CD4-positive, alpha-beta T cell (primary cell): Measurements from ENCODE around the gene CNOT6. TPM values are rescaled to one million over a fixed set of nuclear protein-coding genes. Genes with fewer than 3 reads are reported as not detected.
"Not testable (repeated sequence)": the region's sequence is repeated elsewhere in the genome, so short reads cannot be mapped to it uniquely, and the experiment has no call there.

ENCODE experiments used
- ATAC-seq: fragments of 200-7000 bp; cut with Tn5 transposase; one replicate; pipeline ENCODE4 v1.10.0; 2022; ENCODE audit warnings: mild to moderate bottlenecking; ENCODE audit not compliant: poor library complexity
- CTCF ChIA-PET: fragments of 350-600 bp; sonication (Branson Sonifier 250); formaldehyde crosslinking; loops from one replicate; lab custom pipeline; 2021; ENCODE audit warnings: antibody characterized with exemption, inconsistent platforms; lab: Charles Lee
- POLR2A ChIA-PET: fragments of 350-600 bp; sonication (Branson Sonifier 250); formaldehyde crosslinking; loops from one replicate; lab custom pipeline; 2021; ENCODE audit warnings: antibody characterized with exemption, inconsistent platforms; lab: Charles Lee
- DNase-seq, 14 experiments: peaks; one replicate each; pipeline ENCODE4 v3.0.0-alpha.2; 2013 to 2020; ENCODE audit warnings: mixed read lengths in 2 of 14
- H3K27ac ChIP-seq, 2 donors: one replicate each; pipeline versions ENCODE4 v1.5.1 to v1.7.0; 2013; ENCODE audit warnings: low read length in 2 of 2, low read depth in 1 of 2, mild to moderate bottlenecking in 1 of 2
- H3K27me3 ChIP-seq, 2 experiments: 1 replicate in 1 of 2; 2 replicates in 1 of 2; pipeline versions ENCODE4 v1.6.1 to v1.7.0; 2013; ENCODE audit warnings: low read length in 2 of 2, control low read depth in 1 of 2, mild to moderate bottlenecking in 1 of 2, moderate library complexity in 1 of 2; ENCODE audit not compliant: insufficient read depth in 2 of 2, control insufficient read depth in 1 of 2
- H3K36me3 ChIP-seq: one replicate; pipeline ENCODE4 v1.6.1; 2013; ENCODE audit warnings: low read length, control low read depth; ENCODE audit not compliant: insufficient read depth
- H3K4me1 ChIP-seq: one replicate; pipeline ENCODE4 v1.6.1; 2013; ENCODE audit warnings: low read length, control low read depth; ENCODE audit not compliant: insufficient read depth
- H3K4me3 ChIP-seq: one replicate; pipeline ENCODE4 v1.5.1; 2013; ENCODE audit warnings: mild to moderate bottlenecking, low read length, moderate library complexity
- H3K9me3 ChIP-seq, 2 experiments: 1 replicate in 1 of 2; 2 replicates in 1 of 2; pipeline versions ENCODE4 v1.6.1 to v1.7.0; 2013; ENCODE audit warnings: low read length in 2 of 2, mild to moderate bottlenecking in 2 of 2, control low read depth in 1 of 2, moderate library complexity in 1 of 2; ENCODE audit not compliant: control insufficient read depth in 1 of 2, insufficient read depth in 1 of 2
- H3K27ac Mint-ChIP-seq: one replicate; pipeline ENCODE4 v1.8.0; 2020; ENCODE audit warnings: mixed read lengths
- H3K27me3 Mint-ChIP-seq: one replicate; pipeline ENCODE4 v1.8.0; 2021; ENCODE audit warnings: mixed read lengths
- H3K36me3 Mint-ChIP-seq: one replicate; pipeline ENCODE4 v1.8.0; 2021; ENCODE audit warnings: low read depth, mixed read lengths
- H3K4me1 Mint-ChIP-seq: one replicate; pipeline ENCODE4 v1.8.0; 2021; ENCODE audit warnings: low read depth, mixed read lengths
- H3K4me3 Mint-ChIP-seq: one replicate; pipeline ENCODE4 v1.8.0; 2020; ENCODE audit warnings: mild to moderate bottlenecking, mixed read lengths
- H3K9me3 Mint-ChIP-seq: one replicate; pipeline ENCODE4 v1.8.0; 2020; ENCODE audit warnings: mixed read lengths
- intact Hi-C, 2 experiments: fragments of 100-400 bp; cut with DNase I in 1 of 2; cut with micrococcal nuclease in 1 of 2; formaldehyde crosslinking; loops; one replicate each; pipeline versions ENCODE4 v1.15.1 to v1.9.0; 2023 to 2025; cut with DNase I, micrococcal nuclease
- total RNA-seq, 174 experiments: library from RNA in 2 of 174; stranded (reverse) in 2 of 174; gene quantifications; one replicate each; pipeline ENCODE4 v1.2.3 and lab custom pipeline; 2021 to 2026
- TF ChIP-seq, protein P1 (sequence below): fragments of 200-600 bp; IDR thresholded peaks from one replicate; pipeline ENCODE4 v1.8.0; 2022; ENCODE audit warnings: antibody characterized with exemption, mild to moderate bottlenecking

Gene CNOT6
- total RNA-seq, 2 experiments from 2014 or later = 12.5 to 13.8 TPM

DNA sequence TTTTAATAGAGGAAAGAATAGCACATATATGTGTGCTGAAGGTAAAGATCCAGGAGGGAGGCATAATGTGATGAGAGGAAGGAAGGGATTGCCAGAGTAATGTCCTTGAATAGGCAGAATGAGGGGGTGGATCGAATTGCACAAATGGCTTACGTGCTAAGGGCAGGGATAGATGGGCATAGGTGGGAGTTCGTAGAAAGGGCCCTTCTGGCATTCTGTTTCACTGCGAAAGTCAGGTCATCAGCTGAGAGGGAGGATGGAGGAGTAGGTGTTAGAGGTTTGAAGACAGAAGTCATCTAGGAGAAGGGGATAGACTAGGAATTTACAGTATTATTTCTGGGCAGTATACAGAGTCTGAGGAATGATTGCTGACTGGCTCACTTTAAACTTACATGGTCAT is 32.1 kb downstream of the CNOT6 start:
- H3K9me3 ChIP-seq = peaks cover 0 to 2% of the 10 kb centered on the region in 2 experiments
- H3K4me3 ChIP-seq = no peak overlapping the region
- TF ChIP-seq, protein P1, sequence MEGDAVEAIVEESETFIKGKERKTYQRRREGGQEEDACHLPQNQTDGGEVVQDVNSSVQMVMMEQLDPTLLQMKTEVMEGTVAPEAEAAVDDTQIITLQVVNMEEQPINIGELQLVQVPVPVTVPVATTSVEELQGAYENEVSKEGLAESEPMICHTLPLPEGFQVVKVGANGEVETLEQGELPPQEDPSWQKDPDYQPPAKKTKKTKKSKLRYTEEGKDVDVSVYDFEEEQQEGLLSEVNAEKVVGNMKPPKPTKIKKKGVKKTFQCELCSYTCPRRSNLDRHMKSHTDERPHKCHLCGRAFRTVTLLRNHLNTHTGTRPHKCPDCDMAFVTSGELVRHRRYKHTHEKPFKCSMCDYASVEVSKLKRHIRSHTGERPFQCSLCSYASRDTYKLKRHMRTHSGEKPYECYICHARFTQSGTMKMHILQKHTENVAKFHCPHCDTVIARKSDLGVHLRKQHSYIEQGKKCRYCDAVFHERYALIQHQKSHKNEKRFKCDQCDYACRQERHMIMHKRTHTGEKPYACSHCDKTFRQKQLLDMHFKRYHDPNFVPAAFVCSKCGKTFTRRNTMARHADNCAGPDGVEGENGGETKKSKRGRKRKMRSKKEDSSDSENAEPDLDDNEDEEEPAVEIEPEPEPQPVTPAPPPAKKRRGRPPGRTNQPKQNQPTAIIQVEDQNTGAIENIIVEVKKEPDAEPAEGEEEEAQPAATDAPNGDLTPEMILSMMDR = no peak
- Mint-ChIP-seq H3K36me3 (peaks cover 30% of the 10 kb centered on the region), H3K27ac (no peak overlapping the region), H3K27me3 (no peaks in the 10 kb centered on the region), H3K4me3 (no peak overlapping the region), H3K9me3 (no peaks in the 10 kb centered on the region), H3K4me1 (peaks cover 60% of the 10 kb centered on the region)
- ChIA-PET CTCF (no interaction called here), POLR2A (no interaction called here)
- DNase-seq = no peak
- H3K36me3 ChIP-seq = peaks cover 8% of the 10 kb centered on the region
- peaks cover 10% of the 10 kb centered on the region for H3K4me1 ChIP-seq
- intact Hi-C loops = loop anchor here in 1 of 2 experiments (10.0 kb wide), 1 partner anchor 139 kb away; no protein-coding TSS in a partner anchor
- H3K27me3 ChIP-seq = no peaks in the 10 kb centered on the region
- no peak for ATAC-seq
- H3K27ac ChIP-seq = no peak overlapping the region

DNA sequence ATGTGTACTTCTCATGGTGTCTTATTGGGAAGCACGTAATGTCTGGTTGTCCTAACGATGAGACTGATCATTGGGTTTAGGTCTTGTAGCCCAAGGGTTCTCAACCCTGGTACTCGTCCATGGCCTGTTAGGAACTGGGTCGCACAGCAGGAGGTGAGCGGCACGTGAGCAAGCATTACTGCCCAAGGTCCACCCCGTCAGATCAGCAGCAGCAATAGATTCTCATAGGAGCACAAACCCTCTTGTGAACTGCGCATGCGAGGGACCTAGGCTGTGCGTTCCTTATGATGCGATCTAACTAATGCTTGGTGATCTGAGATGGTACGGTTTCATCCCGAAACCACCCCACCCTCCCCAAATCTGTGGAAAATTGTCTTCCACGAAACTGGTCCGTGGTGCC is 33.5 kb downstream of the CNOT6 start:
- CTCF ChIA-PET = no interaction called here
- Histone ChIP-seq H3K27ac (no peak overlapping the region), H3K36me3 (peaks cover 14% of the 10 kb centered on the region), H3K4me1 (peaks cover 7% of the 10 kb centered on the region), H3K9me3 (peaks cover 0 to 7% of the 10 kb centered on the region in 2 experiments), H3K27me3 (no peaks in the 10 kb centered on the region), H3K4me3 (no peak overlapping the region)
- no peak overlapping the region for H3K27ac Mint-ChIP-seq
- H3K4me3 Mint-ChIP-seq = no peak overlapping the region
- no peaks in the 10 kb centered on the region for H3K27me3 Mint-ChIP-seq
- peaks cover 49% of the 10 kb centered on the region for H3K4me1 Mint-ChIP-seq
- intact Hi-C loops = loop anchor here in 1 of 2 experiments (10.0 kb wide), 1 partner anchor 137 kb away; no protein-coding TSS in a partner anchor
- DNase-seq (no peak), ATAC-seq (no peak)
- H3K36me3 Mint-ChIP-seq = peaks cover 42% of the 10 kb centered on the region
- TF ChIP-seq, protein P1 = no peak
- no peaks in the 10 kb centered on the region for H3K9me3 Mint-ChIP-seq
- POLR2A ChIA-PET = no interaction called here

DNA sequence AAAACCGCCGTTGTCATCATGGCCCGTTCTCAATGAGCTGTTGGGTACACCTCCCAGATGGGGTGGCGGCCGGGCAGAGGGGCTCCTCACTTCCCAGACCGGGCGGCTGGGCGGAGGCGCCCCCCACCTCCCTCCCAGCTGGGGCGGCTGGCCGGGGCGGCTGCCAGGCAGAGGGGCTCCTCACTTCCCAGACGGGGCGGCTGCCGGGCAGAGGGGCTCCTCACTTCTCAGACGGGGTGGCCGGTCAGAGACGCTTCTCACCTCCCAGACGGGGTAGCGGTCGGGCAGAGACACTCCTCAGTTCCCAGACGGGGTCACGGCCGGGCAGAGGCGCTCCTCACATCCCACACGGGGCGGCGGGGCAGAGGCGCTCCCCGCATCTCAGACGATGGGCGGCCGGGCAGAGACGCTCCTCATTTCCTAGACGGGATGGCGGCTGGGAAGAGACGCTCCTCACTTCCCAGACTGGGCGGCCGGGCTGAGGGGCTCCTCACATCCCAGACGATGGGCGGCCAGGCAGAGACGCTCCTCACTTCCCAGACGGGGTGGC is 36.9 kb downstream of the CNOT6 start:
- Mint-ChIP-seq H3K4me1 (peaks cover 22% of the 10 kb centered on the region), H3K36me3 (peaks cover 70% of the 10 kb centered on the region)

DNA sequence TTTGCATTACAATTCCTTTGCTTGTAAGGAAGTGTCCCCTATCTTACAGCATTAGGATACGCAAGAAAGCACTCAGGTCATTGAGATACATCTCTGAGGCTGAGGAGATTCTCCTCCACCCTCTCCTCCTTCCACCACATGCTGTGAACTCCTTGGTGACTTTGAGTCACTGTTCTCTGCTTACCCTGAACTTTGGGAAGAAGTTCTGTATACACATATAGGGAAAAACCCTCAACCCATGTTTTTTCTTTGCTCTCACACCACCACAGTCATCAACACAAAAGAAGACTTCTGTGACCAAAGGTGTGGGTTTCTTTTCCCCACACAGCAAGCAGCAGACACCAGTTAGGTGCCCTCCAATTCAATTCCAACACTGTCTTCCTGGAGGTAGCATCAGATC is 38.1 kb downstream of the CNOT6 start:
- Histone ChIP-seq H3K9me3 (peaks cover 0 to 7% of the 10 kb centered on the region in 2 experiments), H3K27me3 (no peaks in the 10 kb centered on the region), H3K36me3 (peaks cover 22% of the 10 kb centered on the region), H3K27ac (no peak overlapping the region), H3K4me3 (no peak overlapping the region), H3K4me1 (no peaks in the 10 kb centered on the region)
- TF ChIP-seq, protein P1 = no peak
- H3K27me3 Mint-ChIP-seq = no peaks in the 10 kb centered on the region
- ATAC-seq (no peak), DNase-seq (no peak)
- H3K27ac Mint-ChIP-seq = no peak overlapping the region
- intact Hi-C loops = no loop called here
- no peaks in the 10 kb centered on the region for H3K9me3 Mint-ChIP-seq
- ChIA-PET POLR2A (no interaction called here), CTCF (no interaction called here)
- H3K4me3 Mint-ChIP-seq = no peak overlapping the region
- H3K36me3 Mint-ChIP-seq = peaks cover 75% of the 10 kb centered on the region
- H3K4me1 Mint-ChIP-seq = peaks cover 16% of the 10 kb centered on the region

More for the DNA sequence above, 36.9 kb downstream of the CNOT6 start:
- H3K27ac Mint-ChIP-seq, CTCF ChIA-PET, H3K27me3 Mint-ChIP-seq, H3K9me3 Mint-ChIP-seq, H3K4me1 ChIP-seq, H3K27me3 ChIP-seq, H3K9me3 ChIP-seq, H3K4me3 Mint-ChIP-seq, intact Hi-C loops, ATAC-seq, POLR2A ChIA-PET, H3K4me3 ChIP-seq, DNase-seq, H3K27ac ChIP-seq: not testable (repeated sequence)
- peaks cover 22% of the 10 kb centered on the region for H3K36me3 ChIP-seq
